Transverse colon (tissue), 4 donors: Measurements from ENCODE around the gene CCNY. TPM values are rescaled to one million over a fixed set of nuclear protein-coding genes. Genes with fewer than 3 reads are reported as not detected.

ENCODE experiments used
- DNase-seq: peaks from one replicate; pipeline ENCODE4 v3.0.0-alpha.2; 2019
- H3K27ac ChIP-seq, 4 donors: fragments of 200-600 bp; sonication (generic); 2 replicates each; pipeline ENCODE4 v1.5.1; 2016 to 2018; ENCODE audit warnings: inconsistent platforms in 4 of 4
- H3K27me3 ChIP-seq: fragments of 200-600 bp; sonication (generic); 2 replicates; pipeline ENCODE4 v1.5.1; 2017; ENCODE audit warnings: inconsistent platforms
- H3K36me3 ChIP-seq, 4 donors: fragments of 200-600 bp; sonication (generic); 2 replicates each; pipeline ENCODE4 v1.5.1; 2017 to 2019; ENCODE audit warnings: inconsistent platforms in 4 of 4
- H3K4me1 ChIP-seq, 4 donors: fragments of 200-600 bp; sonication (generic); 2 replicates each; pipeline ENCODE4 v1.5.1; 2017 to 2020; ENCODE audit warnings: inconsistent platforms in 4 of 4
- H3K4me3 ChIP-seq, 4 donors: fragments of 200-600 bp; sonication (generic); 1 replicate in 1 of 4; 2 replicates in 3 of 4; pipeline versions ENCODE4 v1.5.1 to v1.6.1; 2017 to 2019; ENCODE audit warnings: inconsistent platforms in 4 of 4
- H3K9me3 ChIP-seq, 2 donors: fragments of 200-600 bp; sonication (generic); 2 replicates each; pipeline ENCODE4 v1.5.1; 2017 to 2019; ENCODE audit warnings: inconsistent platforms in 2 of 2
- EP300 ChIP-seq: sonication (generic); formaldehyde crosslinking; IDR thresholded peaks from one replicate; pipeline ENCODE4 v1.6.1; 2017; ENCODE audit warnings: antibody characterized with exemption, low read depth
- POLR2A ChIP-seq: fragments of 450-650 bp; IDR thresholded peaks from one replicate; pipeline ENCODE4 v1.6.1; 2016; ENCODE audit warnings: antibody characterized with exemption, mild to moderate bottlenecking, moderate library complexity
- POLR2AphosphoS5 ChIP-seq, 3 donors: sonication (generic); formaldehyde crosslinking; IDR thresholded peaks; one replicate each; pipeline ENCODE4 v1.6.1; 2016; ENCODE audit warnings: antibody characterized with exemption in 3 of 3
- WGBS, 2 donors: methylation state at CpG; one replicate each; pipeline ENCODE4 v1.1.5; 2018; ENCODE audit warnings: low coverage in 1 of 2; 5-methylcytosine and 5-hydroxymethylcytosine counted together
- in situ Hi-C, 4 donors: fragments of 200-750 bp; cut with MboI; loops; one replicate each; pipeline versions ENCODE4 v1.15.0 to v1.15.1; 2017; ENCODE audit warnings: low sequenced_read_pairs in 3 of 4, low pct_ligation_motif_present in 1 of 4, low pct_unique_long_range_greater_than_20kb in 1 of 4
- intact Hi-C: fragments of 100-400 bp; cut with DNase I; formaldehyde crosslinking; loops from one replicate; pipeline ENCODE4 v1.15.1; 2023; ENCODE audit warnings: low total_unique reads
- total RNA-seq, 4 donors: library from RNA; depleted of rRNA; stranded (reverse); fragments of >200 nt; gene quantifications; one replicate each; pipeline ENCODE4 v1.1.0, GENCODE V29; 2016
- TF ChIP-seq, protein P1 (sequence below), 5 experiments: fragments of 200-600 bp in 3 of 5; fragments of 450-650 bp in 2 of 5; sonication (generic) in 3 of 5; IDR thresholded peaks; 1 replicate in 2 of 5; 2 replicates in 3 of 5; pipeline ENCODE4 v1.5.1; 2016 to 2017; ENCODE audit warnings: antibody characterized with exemption in 5 of 5, inconsistent platforms in 3 of 5, mild to moderate bottlenecking in 2 of 5, moderate library complexity in 1 of 5

The CCNY gene
- total RNA-seq, 4 donors from 2014 or later, result 19.5 to 53.9 (median 41.4) TPM

DNA sequence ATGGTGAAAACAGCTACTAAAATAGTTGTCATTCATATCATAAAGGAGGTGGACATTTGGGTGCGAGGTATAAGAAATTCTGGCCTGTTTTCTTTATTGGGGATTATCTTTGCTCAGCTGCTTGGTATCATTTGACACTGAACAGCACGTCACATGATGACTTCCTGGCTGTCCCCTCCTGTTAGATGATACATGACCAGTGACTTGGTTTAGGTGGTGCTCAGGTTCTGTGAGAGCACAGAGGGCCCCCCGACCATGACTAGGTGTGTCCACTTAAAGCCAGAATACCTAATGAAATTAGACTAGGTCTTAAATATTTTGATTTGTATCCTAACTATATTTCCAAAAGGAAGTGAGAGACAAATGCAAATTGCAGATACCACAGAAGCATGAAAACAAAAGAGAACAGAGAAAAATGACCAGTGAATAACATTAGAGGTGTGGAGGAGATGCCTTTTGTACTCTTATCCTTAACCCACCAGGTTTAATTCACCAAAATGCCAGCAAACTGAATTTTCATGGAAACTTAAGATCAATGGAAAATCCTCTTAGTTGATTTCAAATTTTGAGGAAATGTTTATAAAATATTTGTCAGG, 218.2 kb downstream of the CCNY start:
- intact Hi-C loops, result no loop called here
- Histone ChIP-seq H3K4me1 (no peaks in the 10 kb centered on the region), H3K4me3 (no peak overlapping the region), H3K27ac (no peak overlapping the region), H3K27me3 (no peaks in the 10 kb centered on the region), H3K36me3 (no peaks in the 10 kb centered on the region), H3K9me3 (no peaks in the 10 kb centered on the region)
- TF ChIP-seq EP300 (no peak), POLR2A (no peak), POLR2AphosphoS5 (IDR thresholded peaks at IDR 0.05) (no peak)
- TF ChIP-seq, protein P1, sequence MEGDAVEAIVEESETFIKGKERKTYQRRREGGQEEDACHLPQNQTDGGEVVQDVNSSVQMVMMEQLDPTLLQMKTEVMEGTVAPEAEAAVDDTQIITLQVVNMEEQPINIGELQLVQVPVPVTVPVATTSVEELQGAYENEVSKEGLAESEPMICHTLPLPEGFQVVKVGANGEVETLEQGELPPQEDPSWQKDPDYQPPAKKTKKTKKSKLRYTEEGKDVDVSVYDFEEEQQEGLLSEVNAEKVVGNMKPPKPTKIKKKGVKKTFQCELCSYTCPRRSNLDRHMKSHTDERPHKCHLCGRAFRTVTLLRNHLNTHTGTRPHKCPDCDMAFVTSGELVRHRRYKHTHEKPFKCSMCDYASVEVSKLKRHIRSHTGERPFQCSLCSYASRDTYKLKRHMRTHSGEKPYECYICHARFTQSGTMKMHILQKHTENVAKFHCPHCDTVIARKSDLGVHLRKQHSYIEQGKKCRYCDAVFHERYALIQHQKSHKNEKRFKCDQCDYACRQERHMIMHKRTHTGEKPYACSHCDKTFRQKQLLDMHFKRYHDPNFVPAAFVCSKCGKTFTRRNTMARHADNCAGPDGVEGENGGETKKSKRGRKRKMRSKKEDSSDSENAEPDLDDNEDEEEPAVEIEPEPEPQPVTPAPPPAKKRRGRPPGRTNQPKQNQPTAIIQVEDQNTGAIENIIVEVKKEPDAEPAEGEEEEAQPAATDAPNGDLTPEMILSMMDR (IDR thresholded peaks at IDR 0.05), result no peak
- in situ Hi-C loops, result loop anchor here in 3 of 4 donors (25.0 kb wide), 2 partner anchors 317 to 442 kb away; no protein-coding TSS in a partner anchor
- 75 to 87% methylated on average over 3 of the region's 3 CpGs for WGBS, 2 donors
- no peak for DNase-seq

GRCh38 chr10:35555962-35556930, 219.9 kb downstream of the CCNY start:
- Histone ChIP-seq H3K4me1 (no peaks in the 10 kb centered on the region), H3K4me3 (no peak overlapping the region), H3K27ac (no peak overlapping the region), H3K27me3 (no peaks in the 10 kb centered on the region), H3K36me3 (no peaks in the 10 kb centered on the region), H3K9me3 (no peaks in the 10 kb centered on the region)
- in situ Hi-C loops (loop anchor here in 3 of 4 donors (25.0 kb wide), 2 partner anchors 319 to 444 kb away; no protein-coding TSS in a partner anchor), intact Hi-C loops (no loop called here)
- DNase-seq, result no peak
- TF ChIP-seq EP300 (no peak), POLR2A (no peak), POLR2AphosphoS5 (IDR thresholded peaks at IDR 0.05) (no peak)
- TF ChIP-seq, protein P1 (IDR thresholded peaks at IDR 0.05), result no peak
- WGBS, 2 donors, result 73 to 89% methylated on average over 6 of the region's 6 CpGs

GRCh38 chr10:35558276-35558675, 222.0 kb downstream of the CCNY start:
- Histone ChIP-seq H3K27ac (no peak overlapping the region), H3K4me1 (peaks cover 0 to 3% (median 0%) of the 10 kb centered on the region in 4 donors), H3K36me3 (no peaks in the 10 kb centered on the region), H3K27me3 (no peaks in the 10 kb centered on the region), H3K4me3 (no peak overlapping the region), H3K9me3 (no peaks in the 10 kb centered on the region)
- no peak for TF ChIP-seq EP300
- TF ChIP-seq, protein P1 (IDR thresholded peaks at IDR 0.05), result no peak
- TF ChIP-seq POLR2A, result no peak
- no peak for TF ChIP-seq POLR2AphosphoS5 (IDR thresholded peaks at IDR 0.05)
- in situ Hi-C loops, result loop anchor here in 3 of 4 donors (25.0 kb wide), 2 partner anchors 321 to 446 kb away; no protein-coding TSS in a partner anchor
- WGBS, 2 donors, result 91 to 100% methylated on average over 1 of the region's 1 CpG
- intact Hi-C loops, result no loop called here
- DNase-seq, result no peak

GRCh38 chr10:35559416-35559815, 223.1 kb downstream of the CCNY start:
- 97% methylated on average over 5 of the region's 5 CpGs; no CpG with 5 or more reads in 1 of the 2 donors for WGBS, 2 donors
- Histone ChIP-seq H3K4me3 (no peak overlapping the region), H3K27ac (no peak overlapping the region), H3K4me1 (peaks cover 0 to 8% (median 4%) of the 10 kb centered on the region in 4 donors), H3K36me3 (no peaks in the 10 kb centered on the region), H3K27me3 (no peaks in the 10 kb centered on the region), H3K9me3 (no peaks in the 10 kb centered on the region)
- no peak for DNase-seq
- no peak for TF ChIP-seq EP300
- TF ChIP-seq, protein P1 (IDR thresholded peaks at IDR 0.05), result no peak
- no peak for TF ChIP-seq POLR2AphosphoS5 (IDR thresholded peaks at IDR 0.05)
- no peak for TF ChIP-seq POLR2A
- intact Hi-C loops (no loop called here), in situ Hi-C loops (loop anchor here in 3 of 4 donors (25.0 kb wide), 2 partner anchors 322 to 447 kb away; no protein-coding TSS in a partner anchor)
